Occipital lobe (tissue), 2 donors: Measurements from ENCODE around the gene LMX1B. TPM values are rescaled to one million over a fixed set of nuclear protein-coding genes. Genes with fewer than 3 reads are reported as not detected.

ENCODE experiments used
- DNase-seq: peaks from one replicate; lab custom pipeline; 2025; lab: John Stamatoyannopoulos, UW
- total RNA-seq: library from RNA; depleted of rRNA; stranded (reverse); fragments of >200 nt; gene quantifications from one replicate; pipeline ENCODE4 v1.2.3, GENCODE V29; 2014

The LMX1B gene
- total RNA-seq, 1 donor from 2014 or later, result not detected

DNA sequence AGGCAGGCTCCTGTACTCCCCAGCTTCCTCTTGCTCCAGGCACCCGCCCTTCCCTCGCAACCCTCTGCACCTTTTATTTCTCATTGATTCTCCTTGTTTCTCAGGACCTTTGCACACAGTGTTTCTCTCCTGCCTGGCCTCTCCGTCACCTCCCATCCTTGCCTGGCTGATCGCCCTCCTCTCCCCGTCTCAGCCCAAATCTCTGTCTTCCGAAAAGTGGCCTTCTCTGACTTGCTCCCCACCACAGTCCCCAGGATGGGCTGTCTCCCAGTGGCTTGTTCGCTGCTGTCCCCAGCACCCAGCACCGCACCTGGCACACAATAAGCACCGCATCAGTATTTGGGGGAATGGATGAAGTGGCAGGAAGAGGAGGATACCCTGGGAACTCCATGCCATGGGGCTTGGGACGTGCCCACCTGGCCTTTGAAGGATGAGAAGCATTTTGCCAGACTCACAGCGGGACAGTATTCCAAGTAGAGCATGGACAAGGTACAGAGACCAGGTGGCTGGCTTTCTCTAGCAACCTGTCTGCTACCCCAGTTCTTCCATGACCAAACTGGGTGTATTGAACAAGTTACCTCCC, 62.5 kb downstream of the LMX1B start:
- DNase-seq, result no peak

- no peak for DNase-seq
These were observed 63.0 kb downstream of the LMX1B start for GRCh38 chr9:126676685-126677143.

DNA sequence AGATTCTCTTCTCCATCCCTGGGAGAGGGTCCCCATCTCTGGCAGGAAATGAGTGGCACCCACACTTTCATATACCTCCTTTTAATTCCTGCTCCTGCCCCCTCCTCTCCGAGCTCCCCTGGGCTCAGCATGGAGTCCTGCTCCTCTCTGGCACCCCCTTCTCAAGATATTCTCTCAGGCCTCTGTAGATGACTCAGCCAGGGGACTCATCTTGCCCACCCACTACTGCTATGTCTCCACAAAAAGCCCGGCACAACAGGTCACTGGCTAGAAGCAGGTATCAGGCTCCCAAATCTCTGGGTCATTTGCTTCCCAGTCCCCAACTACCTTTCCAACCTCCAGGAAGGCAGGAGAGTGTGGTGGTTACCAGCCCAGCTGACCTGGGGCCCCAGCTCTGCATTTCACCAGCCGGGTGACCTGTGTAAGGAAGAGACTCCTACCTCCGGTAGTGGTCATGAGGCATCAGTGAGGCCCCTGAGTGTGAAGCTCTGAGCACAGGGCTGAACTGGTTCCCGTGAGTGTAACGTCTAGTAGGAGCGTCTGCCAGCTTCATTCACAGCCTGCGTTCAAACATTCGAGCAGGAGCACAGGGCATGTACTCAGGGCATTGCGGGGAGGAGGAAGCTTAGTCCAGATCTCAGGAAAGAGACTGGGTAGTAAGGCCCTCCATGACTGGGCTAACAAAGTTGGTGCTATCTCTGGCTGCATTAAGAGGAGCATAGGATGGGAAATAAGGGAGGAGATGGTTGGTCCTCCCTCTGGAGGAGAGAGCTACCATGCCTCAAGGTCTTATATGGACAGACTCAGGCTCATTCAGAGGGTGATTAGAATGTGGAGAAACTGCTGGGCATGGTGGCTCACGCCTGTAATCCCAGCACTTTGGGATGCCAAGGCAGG, 63.7 kb downstream of the LMX1B start:
- DNase-seq, result no peak

- no peak for DNase-seq
These were observed 65.3 kb downstream of the LMX1B start for GRCh38 chr9:126678989-126679388.

- no peak for DNase-seq
These were observed 67.6 kb downstream of the LMX1B start for GRCh38 chr9:126681336-126681735.

DNA sequence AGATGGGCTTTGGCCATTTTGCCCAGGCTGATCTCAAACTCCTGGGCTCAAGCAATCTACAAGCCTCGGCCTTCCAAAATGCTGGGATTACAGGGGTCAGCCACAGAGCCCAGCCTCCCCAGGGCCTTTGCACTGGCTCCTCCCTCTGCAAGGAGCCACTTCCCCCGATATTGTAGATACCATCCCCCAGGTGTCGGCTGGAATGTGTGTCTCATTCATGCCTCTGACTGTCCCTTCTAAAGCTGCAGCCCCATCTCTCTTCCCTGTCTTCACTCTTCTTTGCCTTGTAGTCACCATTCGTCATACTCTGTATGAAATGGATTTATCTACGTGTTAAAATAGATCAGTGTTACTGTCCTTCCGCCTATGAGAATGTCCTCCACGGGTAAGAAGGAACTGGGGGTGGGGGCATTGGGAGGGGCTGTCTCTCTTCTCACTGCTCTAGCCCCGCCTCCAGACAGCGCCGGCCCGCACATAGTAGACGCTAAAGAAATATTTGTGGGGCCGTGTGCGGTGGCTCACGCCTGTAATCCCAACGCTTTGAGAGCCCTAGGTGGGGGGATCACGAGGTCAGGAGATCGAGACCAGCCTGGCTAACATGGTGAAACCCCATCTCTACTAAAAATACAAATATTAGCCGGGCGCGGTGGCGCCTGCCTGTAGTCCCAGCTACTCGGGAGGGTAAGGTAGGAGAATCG, 68.5 kb downstream of the LMX1B start:
- DNase-seq, result no peak

- DNase-seq, result no peak
These were observed 69.4 kb downstream of the LMX1B start for GRCh38 chr9:126682928-126683697.

- DNase-seq, result no peak
These were observed 69.9 kb downstream of the LMX1B start for GRCh38 chr9:126683698-126684044.

- no peak for DNase-seq
These were observed 70.6 kb downstream of the LMX1B start for GRCh38 chr9:126684345-126684744.

- no peak for DNase-seq
These were observed 71.3 kb downstream of the LMX1B start for GRCh38 chr9:126684965-126685465.

DNA sequence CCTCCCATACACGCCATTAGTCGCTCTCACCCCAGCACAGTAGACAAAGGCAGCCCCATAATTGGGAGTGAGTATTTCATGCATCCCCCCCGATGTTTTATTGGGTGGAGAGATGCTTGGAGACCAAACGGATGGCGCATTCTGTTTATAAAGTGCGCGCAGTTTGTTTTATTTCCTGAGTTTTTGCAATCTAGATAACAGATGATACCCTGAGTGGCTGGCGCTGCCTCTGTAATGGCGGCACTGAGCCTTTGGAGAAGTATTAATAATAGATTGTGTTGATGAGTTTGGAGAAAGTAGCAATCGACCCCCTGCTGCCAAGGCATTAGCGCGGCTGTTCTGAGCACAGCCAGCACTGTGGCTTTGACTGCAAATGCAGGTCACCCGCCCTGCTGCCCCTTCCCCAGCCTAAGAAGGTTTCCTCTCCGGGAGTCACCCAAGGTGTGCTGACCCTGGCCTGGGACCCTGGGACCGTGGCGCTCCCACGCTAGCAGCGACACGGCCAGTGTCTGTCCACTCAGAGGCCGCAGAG, 74.3 kb downstream of the LMX1B start:
- DNase-seq, result no peak

GRCh38 chr9:126688617-126689016, 74.9 kb downstream of the LMX1B start:
- no peak for DNase-seq

- DNase-seq, result no peak
These were observed 75.5 kb downstream of the LMX1B start for GRCh38 chr9:126689027-126689825.

- DNase-seq, result no peak
These were observed 76.8 kb downstream of the LMX1B start for GRCh38 chr9:126690431-126691051.

DNA sequence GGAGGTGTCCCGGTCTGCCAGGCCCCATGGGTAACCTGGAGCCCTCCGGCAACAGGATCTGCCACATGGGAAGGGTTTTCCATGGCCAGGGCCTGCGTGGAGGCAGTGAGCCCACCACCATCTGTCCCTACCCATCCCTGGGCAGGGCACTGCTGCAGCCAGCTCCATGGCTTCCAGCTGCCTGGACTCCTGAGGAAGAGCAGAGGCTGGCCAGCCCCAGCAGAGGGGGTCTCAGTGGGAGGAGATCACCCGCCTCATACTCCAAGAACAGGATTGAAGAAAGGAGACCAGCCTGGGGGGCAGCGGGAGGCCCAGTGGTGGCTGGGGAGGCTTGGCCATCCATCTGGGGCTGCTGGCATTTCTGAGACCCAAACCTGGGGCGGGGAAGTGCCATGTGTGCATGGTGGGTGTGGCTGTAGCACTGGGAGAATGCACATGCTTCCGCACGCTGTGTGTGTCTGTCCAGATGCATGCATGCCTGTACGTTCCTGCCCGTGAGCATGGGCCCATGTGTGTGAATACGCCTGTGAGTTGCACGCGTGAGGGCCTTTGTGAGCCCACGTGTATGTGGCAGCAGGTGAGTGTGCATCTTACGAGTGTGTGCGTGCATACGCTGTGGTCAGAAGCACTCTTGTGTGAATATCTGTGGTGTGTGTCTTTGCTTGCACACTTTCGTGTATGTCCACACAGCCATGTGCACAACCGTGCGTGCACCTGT, 78.5 kb downstream of the LMX1B start:
- no peak for DNase-seq

DNA sequence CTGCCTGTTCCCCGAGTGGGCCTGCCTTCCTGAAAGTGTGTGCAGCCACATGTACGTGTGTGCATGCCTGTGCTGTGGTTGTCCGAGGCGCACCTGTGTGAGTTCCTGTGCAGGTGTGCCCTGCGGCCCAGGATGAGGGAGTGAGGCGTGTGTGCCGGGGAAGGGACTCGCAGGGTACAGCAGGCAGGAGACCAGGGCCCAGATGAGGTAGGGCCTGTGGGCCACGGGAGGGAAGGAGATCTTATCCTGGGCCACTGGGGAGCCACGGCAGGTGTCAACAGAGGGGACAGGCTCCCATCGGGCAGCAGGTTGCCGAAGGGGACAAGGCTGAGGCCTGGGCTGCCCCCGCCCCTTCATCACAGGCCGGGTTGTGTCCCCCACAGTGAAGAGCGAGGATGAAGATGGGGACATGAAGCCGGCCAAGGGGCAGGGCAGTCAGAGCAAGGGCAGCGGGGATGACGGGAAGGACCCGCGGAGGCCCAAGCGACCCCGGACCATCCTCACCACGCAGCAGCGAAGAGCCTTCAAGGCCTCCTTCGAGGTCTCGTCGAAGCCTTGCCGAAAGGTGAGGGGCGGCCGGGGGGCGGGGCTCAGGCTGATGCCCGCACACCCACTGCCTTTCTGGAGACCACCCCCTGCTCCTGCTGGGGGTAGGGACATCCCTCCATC, 79.2 kb downstream of the LMX1B start:
- no peak for DNase-seq

GRCh38 chr9:126693428-126693944, 79.8 kb downstream of the LMX1B start:
- DNase-seq, result no peak
